ENCODE results near the gene PTH1R. TPM values are rescaled to one million over a fixed set of nuclear protein-coding genes. Genes with fewer than 3 reads are reported as not detected.

PTH1R gene
- total RNA-seq, result 10 to 100 TPM; 14.7 to 25.1 TPM
- polyA plus RNA-seq, result 10 to 100 TPM; 11.2 to 29.7 TPM
- long read RNA-seq, donor 1, transcript PTH1R-201 (14 exons, 2,123 nt), result major isoform, 12 of 31 reads
- long read RNA-seq, donor 1, transcript PTH1R-204 (15 exons, 1,914 nt), result minor isoform, 8 of 31 reads
- long read RNA-seq, donor 1, partial matches to known transcripts, result 11 of 31 reads
- long read RNA-seq, donor 1, other reads (novel, unspliced or antisense), result 0 of 31 reads
- long read RNA-seq, donor 2, result 0 reads
- long read RNA-seq, donor 3, partial matches to known transcripts, result 0 of 1 reads
- long read RNA-seq, donor 3, other reads (novel, unspliced or antisense), result 0 of 1 reads
- long read RNA-seq, donor 4, result 0 reads
- long read RNA-seq, donor 5, partial matches to known transcripts, result 0 of 3 reads
- long read RNA-seq, donor 5, other reads (novel, unspliced or antisense), result 0 of 3 reads

GRCh38 chr3:46877406-46878125, at the start of gene PTH1R:
Gene PTH1R, plus strand, starts transcription at chr3:46877721. Its CDS starts 5,839 bp downstream, at chr3:46883560.
- no peak for TF ChIP-seq CTCF (IDR thresholded peaks at IDR 0.05; ENCODE audit: control extremely low read depth, extremely low read depth)
- Histone ChIP-seq H3K27me3 (ENCODE audit: control insufficient read depth in 3 of 3, insufficient read depth in 3 of 3, low read length in 2 of 3) (peaks cover 0 to 5% (median 0%) of the 10 kb centered on the region in 3 donors), H3K9ac (ENCODE audit: insufficient read depth in 1 of 2, low read length in 2 of 2) (no peak within 1 kb of the TSS), H3K9me3 (ENCODE audit: control insufficient read depth in 4 of 4, insufficient read depth in 3 of 4, low read length in 3 of 4) (no peaks in the 10 kb centered on the region), H3K36me3 (ENCODE audit: control insufficient read depth in 4 of 4, insufficient read depth in 4 of 4, low read length in 4 of 4) (peaks cover 0 to under 1% (median 0%) of the 10 kb centered on the region in 4 donors), H3K27ac (ENCODE audit: low read depth in 1 of 2, low read length in 1 of 2) (no peak within 1 kb of the TSS), H3K4me1 (ENCODE audit: control insufficient read depth in 5 of 5, insufficient read depth in 5 of 5, low read length in 5 of 5) (peaks cover 4 to 55% (median 23%) of the 10 kb centered on the region in 5 donors), H3K4me3 (no peak within 1 kb of the TSS)
- no peak for DNase-seq
- no peak for ATAC-seq (ENCODE audit: insufficient read depth, low FRiP score)
- 86 to 87% methylated on average over 7 of the region's 7 CpGs for WGBS, 2 donors

- no peak for TF ChIP-seq CTCF (IDR thresholded peaks at IDR 0.05; ENCODE audit: control extremely low read depth, extremely low read depth)
- no peak for ATAC-seq (ENCODE audit: insufficient read depth, low FRiP score)
Observed at GRCh38 chr3:46829699-46830208, 47.8 kb upstream of the PTH1R start.

GRCh38 chr3:46830801-46831200, 46.7 kb upstream of the PTH1R start:
- no peak for TF ChIP-seq CTCF (IDR thresholded peaks at IDR 0.05; ENCODE audit: control extremely low read depth, extremely low read depth)
- ATAC-seq (ENCODE audit: insufficient read depth, low FRiP score), result no peak

More at GRCh38 chr3:46829699-46830208, 47.8 kb upstream of the PTH1R start:
- no peaks in the 10 kb centered on the region for H3K36me3 ChIP-seq (ENCODE audit: control insufficient read depth in 4 of 4, insufficient read depth in 4 of 4, low read length in 4 of 4)
- H3K9ac ChIP-seq (ENCODE audit: insufficient read depth in 1 of 2, low read length in 2 of 2), result no peak overlapping the region
- H3K4me3 ChIP-seq, result no peak overlapping the region
- no peak for DNase-seq
- no peaks in the 10 kb centered on the region for H3K4me1 ChIP-seq (ENCODE audit: control insufficient read depth in 5 of 5, insufficient read depth in 5 of 5, low read length in 5 of 5)
- no peaks in the 10 kb centered on the region for H3K9me3 ChIP-seq (ENCODE audit: control insufficient read depth in 4 of 4, insufficient read depth in 3 of 4, low read length in 3 of 4)
- H3K27ac ChIP-seq (ENCODE audit: low read depth in 1 of 2, low read length in 1 of 2), result no peak overlapping the region
- H3K27me3 ChIP-seq (ENCODE audit: control insufficient read depth in 3 of 3, insufficient read depth in 3 of 3, low read length in 2 of 3), result no peaks in the 10 kb centered on the region
- 77 to 90% methylated on average over 4 of the region's 4 CpGs for WGBS, 2 donors

More at GRCh38 chr3:46830801-46831200, 46.7 kb upstream of the PTH1R start:
- no peak for DNase-seq
- Histone ChIP-seq H3K9me3 (ENCODE audit: control insufficient read depth in 4 of 4, insufficient read depth in 3 of 4, low read length in 3 of 4) (peaks cover 0 to 2% (median 0%) of the 10 kb centered on the region in 4 donors), H3K4me1 (ENCODE audit: control insufficient read depth in 5 of 5, insufficient read depth in 5 of 5, low read length in 5 of 5) (no peaks in the 10 kb centered on the region), H3K36me3 (ENCODE audit: control insufficient read depth in 4 of 4, insufficient read depth in 4 of 4, low read length in 4 of 4) (no peaks in the 10 kb centered on the region), H3K27ac (ENCODE audit: low read depth in 1 of 2, low read length in 1 of 2) (no peak overlapping the region), H3K27me3 (ENCODE audit: control insufficient read depth in 3 of 3, insufficient read depth in 3 of 3, low read length in 2 of 3) (no peaks in the 10 kb centered on the region), H3K4me3 (no peak overlapping the region), H3K9ac (ENCODE audit: insufficient read depth in 1 of 2, low read length in 2 of 2) (no peak overlapping the region)
- WGBS, 2 donors, result 91% methylated on average over 2 of the region's 2 CpGs
